LHCN-M2 (cell line): ENCODE measurements around the gene HABP4. TPM values are rescaled to one million over a fixed set of nuclear protein-coding genes. Genes with fewer than 3 reads are reported as not detected.
"Not testable (repeated sequence)": the region's sequence is repeated elsewhere in the genome, so short reads cannot be mapped to it uniquely, and the experiment has no call there.

Experiments used
- DNase-seq: peaks from one replicate; pipeline ENCODE4 v3.0.0-alpha.2; 2012; ENCODE audit warnings: low read depth
- total RNA-seq: library from RNA; depleted of rRNA; stranded (reverse); fragments of >200 nt; gene quantifications from 2 replicates; pipeline ENCODE4 v1.2.3, GENCODE V29; 2014

HABP4 gene
- total RNA-seq, 1 experiment from 2014 or later: 14.5 TPM

- DNase-seq: no peak
Observed at GRCh38 chr9:96496368-96497116, 46.6 kb downstream of the HABP4 start.

GRCh38 chr9:96497117-96497399 lies 47.1 kb downstream of the HABP4 start:
- no peak for DNase-seq

GRCh38 chr9:96498796-96499195 lies 48.8 kb downstream of the HABP4 start:
- no peak for DNase-seq

GRCh38 chr9:96499257-96499656 lies 49.3 kb downstream of the HABP4 start:
- DNase-seq: no peak

GRCh38 chr9:96500696-96501632 lies 51.0 kb downstream of the HABP4 start:
- no peak for DNase-seq

GRCh38 chr9:96501633-96502538 lies 51.9 kb downstream of the HABP4 start:
- no peak for DNase-seq

GRCh38 chr9:96502539-96503373 lies 52.8 kb downstream of the HABP4 start:
- no peak for DNase-seq

- not testable (repeated sequence) for DNase-seq
Observed at GRCh38 chr9:96503374-96503748, 53.4 kb downstream of the HABP4 start.

GRCh38 chr9:96503918-96504317 lies 53.9 kb downstream of the HABP4 start:
- no peak for DNase-seq

- no peak for DNase-seq
Observed at GRCh38 chr9:96505316-96505991, 55.5 kb downstream of the HABP4 start.

- no peak for DNase-seq
Observed at GRCh38 chr9:96508227-96508940, 58.4 kb downstream of the HABP4 start.

GRCh38 chr9:96509026-96509425 lies 59.1 kb downstream of the HABP4 start:
- no peak for DNase-seq

- DNase-seq: no peak
Observed at GRCh38 chr9:96509848-96510247, 59.9 kb downstream of the HABP4 start.

- no peak for DNase-seq
Observed at GRCh38 chr9:96510258-96510657, 60.3 kb downstream of the HABP4 start.

- DNase-seq: no peak
Observed at GRCh38 chr9:96512240-96512639, 62.3 kb downstream of the HABP4 start.

- no peak for DNase-seq
Observed at GRCh38 chr9:96513622-96514021, 63.7 kb downstream of the HABP4 start.

GRCh38 chr9:96514108-96514799 lies 64.3 kb downstream of the HABP4 start:
- peak; percentile 67 for DNase-seq

- DNase-seq: no peak
Observed at GRCh38 chr9:96514800-96515158, 64.8 kb downstream of the HABP4 start.
